ENCODE measurements around the gene DNAH10. TPM values are rescaled to one million over a fixed set of nuclear protein-coding genes. Genes with fewer than 3 reads are reported as not detected.

The DNAH10 gene
- total RNA-seq, 1 experiment from 2014 or later, result 0.39 TPM

DNA sequence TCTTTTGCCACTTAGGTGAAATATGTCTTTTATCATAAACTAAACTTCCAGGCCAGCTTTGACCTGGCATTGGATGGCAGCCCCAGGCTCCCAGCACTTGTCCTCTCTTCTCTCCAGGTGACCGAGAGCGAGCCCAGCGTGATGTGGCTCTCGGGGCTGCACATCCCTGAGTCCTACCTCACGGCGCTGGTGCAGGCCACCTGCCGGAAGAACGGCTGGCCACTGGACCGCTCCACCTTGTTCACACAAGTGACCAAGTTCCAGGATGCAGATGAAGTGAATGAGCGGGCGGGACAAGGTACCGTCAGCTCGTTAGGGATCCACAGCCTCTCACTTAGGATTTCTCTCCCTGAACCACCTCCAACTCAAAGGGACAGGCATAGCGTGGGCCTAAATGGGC is 171.1 kb downstream of the DNAH10 start:
- BruUV-seq (replicated peaks), result no TSS peak
- TF ChIP-seq TCF7L2 (IDR thresholded peaks at IDR 0.05; ENCODE audit: low read depth, low read length), result no peak
- TF ChIP-seq, protein P1, sequence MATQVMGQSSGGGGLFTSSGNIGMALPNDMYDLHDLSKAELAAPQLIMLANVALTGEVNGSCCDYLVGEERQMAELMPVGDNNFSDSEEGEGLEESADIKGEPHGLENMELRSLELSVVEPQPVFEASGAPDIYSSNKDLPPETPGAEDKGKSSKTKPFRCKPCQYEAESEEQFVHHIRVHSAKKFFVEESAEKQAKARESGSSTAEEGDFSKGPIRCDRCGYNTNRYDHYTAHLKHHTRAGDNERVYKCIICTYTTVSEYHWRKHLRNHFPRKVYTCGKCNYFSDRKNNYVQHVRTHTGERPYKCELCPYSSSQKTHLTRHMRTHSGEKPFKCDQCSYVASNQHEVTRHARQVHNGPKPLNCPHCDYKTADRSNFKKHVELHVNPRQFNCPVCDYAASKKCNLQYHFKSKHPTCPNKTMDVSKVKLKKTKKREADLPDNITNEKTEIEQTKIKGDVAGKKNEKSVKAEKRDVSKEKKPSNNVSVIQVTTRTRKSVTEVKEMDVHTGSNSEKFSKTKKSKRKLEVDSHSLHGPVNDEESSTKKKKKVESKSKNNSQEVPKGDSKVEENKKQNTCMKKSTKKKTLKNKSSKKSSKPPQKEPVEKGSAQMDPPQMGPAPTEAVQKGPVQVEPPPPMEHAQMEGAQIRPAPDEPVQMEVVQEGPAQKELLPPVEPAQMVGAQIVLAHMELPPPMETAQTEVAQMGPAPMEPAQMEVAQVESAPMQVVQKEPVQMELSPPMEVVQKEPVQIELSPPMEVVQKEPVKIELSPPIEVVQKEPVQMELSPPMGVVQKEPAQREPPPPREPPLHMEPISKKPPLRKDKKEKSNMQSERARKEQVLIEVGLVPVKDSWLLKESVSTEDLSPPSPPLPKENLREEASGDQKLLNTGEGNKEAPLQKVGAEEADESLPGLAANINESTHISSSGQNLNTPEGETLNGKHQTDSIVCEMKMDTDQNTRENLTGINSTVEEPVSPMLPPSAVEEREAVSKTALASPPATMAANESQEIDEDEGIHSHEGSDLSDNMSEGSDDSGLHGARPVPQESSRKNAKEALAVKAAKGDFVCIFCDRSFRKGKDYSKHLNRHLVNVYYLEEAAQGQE (IDR thresholded peaks at IDR 0.05; ENCODE audit: insufficient read depth in 1 of 2, low read depth in 2 of 2, low read length in 1 of 2), result no peak
- TF ChIP-seq POLR2AphosphoS5 (IDR thresholded peaks at IDR 0.05; ENCODE audit: low read depth, low read length), result no peak
- TF ChIP-seq SIN3A (IDR thresholded peaks at IDR 0.05; ENCODE audit: borderline replicate concordance, insufficient read depth, low read depth, low read length), result no peak
- TF ChIP-seq, protein P2, sequence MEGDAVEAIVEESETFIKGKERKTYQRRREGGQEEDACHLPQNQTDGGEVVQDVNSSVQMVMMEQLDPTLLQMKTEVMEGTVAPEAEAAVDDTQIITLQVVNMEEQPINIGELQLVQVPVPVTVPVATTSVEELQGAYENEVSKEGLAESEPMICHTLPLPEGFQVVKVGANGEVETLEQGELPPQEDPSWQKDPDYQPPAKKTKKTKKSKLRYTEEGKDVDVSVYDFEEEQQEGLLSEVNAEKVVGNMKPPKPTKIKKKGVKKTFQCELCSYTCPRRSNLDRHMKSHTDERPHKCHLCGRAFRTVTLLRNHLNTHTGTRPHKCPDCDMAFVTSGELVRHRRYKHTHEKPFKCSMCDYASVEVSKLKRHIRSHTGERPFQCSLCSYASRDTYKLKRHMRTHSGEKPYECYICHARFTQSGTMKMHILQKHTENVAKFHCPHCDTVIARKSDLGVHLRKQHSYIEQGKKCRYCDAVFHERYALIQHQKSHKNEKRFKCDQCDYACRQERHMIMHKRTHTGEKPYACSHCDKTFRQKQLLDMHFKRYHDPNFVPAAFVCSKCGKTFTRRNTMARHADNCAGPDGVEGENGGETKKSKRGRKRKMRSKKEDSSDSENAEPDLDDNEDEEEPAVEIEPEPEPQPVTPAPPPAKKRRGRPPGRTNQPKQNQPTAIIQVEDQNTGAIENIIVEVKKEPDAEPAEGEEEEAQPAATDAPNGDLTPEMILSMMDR (IDR thresholded peaks at IDR 0.05), result no peak
- DNase-seq (ENCODE audit: low read depth, low spot score) (no peak), ATAC-seq (no peak)
- Histone ChIP-seq H3K4me3 (ENCODE audit: low read depth in 2 of 2, low read length in 2 of 2) (no peak overlapping the region), H3K27me3 (ENCODE audit: control insufficient read depth, insufficient read depth, low read length) (0 out of 2 replicates have a peak, but pooled peaks cover 4% of the 10 kb centered on the region), H3K27ac (ENCODE audit: low read length) (no peak overlapping the region), H3K4me1 (ENCODE audit: control insufficient read depth, insufficient read depth, low read length) (no peaks in the 10 kb centered on the region), H3K9me3 (ENCODE audit: control insufficient read depth, insufficient read depth, low read depth, low read length) (no peaks in the 10 kb centered on the region), H3K36me3 (ENCODE audit: control insufficient read depth, insufficient read depth, low read length) (no peaks in the 10 kb centered on the region)
- POLR2A ChIA-PET, result no interaction called here
- CTCF ChIA-PET, result no interaction called here
- intact Hi-C loops (cut with micrococcal nuclease; ENCODE audit: unreplicated experiment), result no loop called here
- in situ Hi-C loops (cut with HindIII; ENCODE audit: low pct_unique_long_range_greater_than_20kb, low sequenced_read_pairs), result no loop called here

DNA sequence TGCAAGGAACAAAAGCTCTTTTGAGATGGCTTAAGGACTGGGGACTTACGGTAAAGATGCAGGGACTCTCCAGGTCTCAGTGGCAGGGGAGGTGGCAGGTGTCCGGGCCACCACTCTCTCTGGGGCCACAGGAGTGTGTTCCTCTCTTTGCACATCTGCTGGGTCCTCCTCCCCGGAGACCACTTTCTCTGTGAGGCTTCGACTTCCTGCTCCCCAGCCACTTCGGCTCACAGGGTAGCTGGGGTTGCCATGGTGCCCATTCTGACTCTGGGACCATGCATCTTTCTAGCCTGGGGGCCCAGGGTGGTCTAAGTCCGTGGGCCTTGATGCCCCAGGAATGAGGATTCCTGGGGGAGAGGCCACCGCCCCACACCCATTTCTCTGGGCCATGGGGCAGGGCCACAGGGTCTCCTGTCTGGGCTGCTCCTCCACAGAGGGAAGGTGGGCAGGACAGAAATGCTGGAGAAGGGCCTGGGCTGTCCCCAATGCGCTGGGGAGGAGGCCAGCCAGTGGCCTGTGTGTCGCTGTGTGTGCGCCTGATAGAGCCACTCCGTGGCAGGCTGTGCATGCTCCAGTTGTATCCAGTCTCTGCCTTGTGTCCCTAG is 172.0 kb downstream of the DNAH10 start:
- Histone ChIP-seq H3K27ac (ENCODE audit: low read length) (no peak overlapping the region), H3K36me3 (ENCODE audit: control insufficient read depth, insufficient read depth, low read length) (no peaks in the 10 kb centered on the region), H3K9me3 (ENCODE audit: control insufficient read depth, insufficient read depth, low read depth, low read length) (no peaks in the 10 kb centered on the region), H3K27me3 (ENCODE audit: control insufficient read depth, insufficient read depth, low read length) (0 out of 2 replicates have a peak, but pooled peaks cover 4% of the 10 kb centered on the region), H3K4me1 (ENCODE audit: control insufficient read depth, insufficient read depth, low read length) (no peaks in the 10 kb centered on the region), H3K4me3 (ENCODE audit: low read depth in 2 of 2, low read length in 2 of 2) (no peak overlapping the region)
- ChIA-PET POLR2A (no interaction called here), CTCF (no interaction called here)
- no TSS peak for BruUV-seq (replicated peaks)
- DNase-seq (ENCODE audit: low read depth, low spot score) (no peak), ATAC-seq (0 out of 2 replicates have a peak, but pooled peaks have one; percentile 37)
- intact Hi-C loops (cut with micrococcal nuclease; ENCODE audit: unreplicated experiment), result no loop called here
- TF ChIP-seq, protein P1 (IDR thresholded peaks at IDR 0.05; ENCODE audit: insufficient read depth in 1 of 2, low read depth in 2 of 2, low read length in 1 of 2), result no peak
- no peak for TF ChIP-seq POLR2AphosphoS5 (IDR thresholded peaks at IDR 0.05; ENCODE audit: low read depth, low read length)
- no peak for TF ChIP-seq SIN3A (IDR thresholded peaks at IDR 0.05; ENCODE audit: borderline replicate concordance, insufficient read depth, low read depth, low read length)
- TF ChIP-seq TCF7L2 (IDR thresholded peaks at IDR 0.05; ENCODE audit: low read depth, low read length), result no peak
- TF ChIP-seq, protein P2 (IDR thresholded peaks at IDR 0.05), result no peak
- in situ Hi-C loops (cut with HindIII; ENCODE audit: low pct_unique_long_range_greater_than_20kb, low sequenced_read_pairs), result no loop called here
